B cell (primary cell): ENCODE data around the gene EFCAB13. TPM values are rescaled to one million over a fixed set of nuclear protein-coding genes. Genes with fewer than 3 reads are reported as not detected.

Source experiments
- ATAC-seq: fragments of 200-7000 bp; cut with Tn5 transposase; one replicate; pipeline ENCODE4 v1.10.0; 2021; ENCODE audit warnings: low read depth, mild to moderate bottlenecking, moderate number of reproducible peaks, moderate library complexity
- CTCF ChIA-PET: fragments of 350-600 bp; sonication (Branson Sonifier 250); formaldehyde crosslinking; loops from one replicate; lab custom pipeline; 2021; ENCODE audit warnings: antibody characterized with exemption, inconsistent platforms; lab: Charles Lee
- POLR2A ChIA-PET: fragments of 350-600 bp; sonication (Branson Sonifier 250); formaldehyde crosslinking; loops from one replicate; lab custom pipeline; 2021; ENCODE audit warnings: antibody characterized with exemption; lab: Charles Lee
- DNase-seq: peaks from one replicate; pipeline ENCODE4 v3.0.0; 2013
- H2AFZ ChIP-seq: 2 replicates; pipeline ENCODE4 v1.6.1; 2012; ENCODE audit warnings: mild to moderate bottlenecking, low read depth, low read length; ENCODE audit not compliant: insufficient read depth, poor library complexity, severe bottlenecking
- H3K27ac ChIP-seq, 2 donors: 1 replicate in 1 of 2; 2 replicates in 1 of 2; pipeline ENCODE4 v1.5.1; 2012 to 2013; ENCODE audit warnings: low read length in 2 of 2, mild to moderate bottlenecking in 2 of 2, moderate library complexity in 1 of 2
- H3K27me3 ChIP-seq, 4 experiments: fragments of 200-600 bp in 1 of 4; sonication (generic) in 1 of 4; replicated peaks in 1 of 4; 1 replicate in 2 of 4; 2 replicates in 2 of 4; pipeline versions ENCODE4 v1.6.1 to v1.7.0; 2013 to 2016; ENCODE audit warnings: low read length in 3 of 4, mild to moderate bottlenecking in 2 of 4, mixed read lengths in 1 of 4, moderate library complexity in 1 of 4; ENCODE audit not compliant: insufficient read depth in 4 of 4, control insufficient read depth in 3 of 4; ENCODE audit errors: control extremely low read depth in 1 of 4
- H3K36me3 ChIP-seq, 2 experiments: replicated peaks in 1 of 2; 1 replicate in 1 of 2; 2 replicates in 1 of 2; pipeline versions ENCODE4 v1.6.1 to v1.7.1; 2013; ENCODE audit warnings: low read length in 1 of 2; ENCODE audit not compliant: insufficient read depth in 2 of 2, control insufficient read depth in 1 of 2; ENCODE audit errors: control extremely low read depth in 1 of 2, extremely low read depth in 1 of 2
- H3K4me1 ChIP-seq, 2 donors: fragments of 200-600 bp in 1 of 2; sonication (generic) in 1 of 2; 1 replicate in 1 of 2; 2 replicates in 1 of 2; pipeline versions ENCODE4 v1.5.1 to v1.6.1; 2013 to 2017; ENCODE audit warnings: low read length in 2 of 2; ENCODE audit not compliant: control insufficient read depth in 2 of 2, insufficient read depth in 2 of 2
- H3K4me2 ChIP-seq: replicated peaks from 2 replicates; pipeline ENCODE3; 2012; ENCODE audit warnings: mild to moderate bottlenecking, low read depth, low read length; ENCODE audit not compliant: poor library complexity, severe bottlenecking
- H3K4me3 ChIP-seq, 5 experiments: fragments of 200-600 bp in 1 of 5; sonication (generic) in 1 of 5; 1 replicate in 3 of 5; 2 replicates in 2 of 5; pipeline versions ENCODE4 v1.5.1 to v1.7.0; 2011 to 2016; ENCODE audit warnings: low read length in 4 of 5, mild to moderate bottlenecking in 4 of 5, low read depth in 2 of 5, control low read depth in 1 of 5, moderate library complexity in 1 of 5; ENCODE audit not compliant: insufficient read depth in 1 of 5; ENCODE audit errors: control extremely low read depth in 1 of 5, extremely low read depth in 1 of 5
- H3K79me2 ChIP-seq: fragments of 200-600 bp; sonication (generic); one replicate; pipeline ENCODE4 v1.6.0; 2016; ENCODE audit warnings: low read length; ENCODE audit not compliant: control insufficient read depth, insufficient read depth
- H3K9ac ChIP-seq: fragments of 200-600 bp; sonication (generic); 2 replicates; pipeline ENCODE4 v1.6.1; 2017; ENCODE audit warnings: mild to moderate bottlenecking, low read length, moderate library complexity
- H3K9me3 ChIP-seq, 3 donors: one replicate each; pipeline versions ENCODE4 v1.6.1 to v1.7.1; 2013; ENCODE audit warnings: low read length in 2 of 3; ENCODE audit not compliant: control insufficient read depth in 2 of 3, insufficient read depth in 1 of 3; ENCODE audit errors: control extremely low read depth in 1 of 3
- H4K20me1 ChIP-seq: 2 replicates; pipeline ENCODE4 v1.6.0; 2012; ENCODE audit warnings: mild to moderate bottlenecking, low read length; ENCODE audit not compliant: insufficient read depth, control insufficient read depth, poor library complexity, severe bottlenecking
- H3K27ac Mint-ChIP-seq: one replicate; pipeline ENCODE4 v1.8.0; 2021; ENCODE audit warnings: mixed read lengths
- H3K27me3 Mint-ChIP-seq: one replicate; pipeline ENCODE4 v1.8.0; 2021; ENCODE audit warnings: mixed read lengths
- H3K4me1 Mint-ChIP-seq: one replicate; pipeline ENCODE4 v1.8.0; 2021; ENCODE audit warnings: mixed read lengths
- H3K4me3 Mint-ChIP-seq: one replicate; pipeline ENCODE4 v1.8.0; 2021; ENCODE audit warnings: mixed read lengths
- H3K9me3 Mint-ChIP-seq: one replicate; pipeline ENCODE4 v1.8.0; 2022; ENCODE audit warnings: mixed read lengths; ENCODE audit not compliant: insufficient read depth
- CTCF ChIP-seq: fragments of 200-600 bp; IDR thresholded peaks from one replicate; pipeline ENCODE4 v1.8.0; 2022; ENCODE audit warnings: antibody characterized with exemption, mild to moderate bottlenecking
- EZH2 ChIP-seq: IDR thresholded peaks from 2 replicates; pipeline ENCODE4 v1.6.1; 2012; ENCODE audit warnings: borderline replicate concordance, low read depth, mild to moderate bottlenecking, moderate library complexity, low read length; ENCODE audit not compliant: insufficient read depth, poor library complexity, severe bottlenecking
- WGBS: methylation state at CpG from one replicate; pipeline ENCODE4 v1.1.5; 2013; ENCODE audit warnings: missing lambda C conversion rate; ENCODE audit not compliant: insufficient coverage; 5-methylcytosine and 5-hydroxymethylcytosine counted together
- intact Hi-C: fragments of 100-400 bp; cut with micrococcal nuclease; formaldehyde crosslinking; loops from one replicate; pipeline ENCODE4 v1.10.0; 2022
- polyA plus RNA-seq: library from polyadenylated mRNA; depleted of rRNA; stranded (reverse); fragments of >200 nt; gene quantifications from 2 replicates; pipeline ENCODE4 v1.2.3, GENCODE V29; 2012
- total RNA-seq, 2 donors: library from RNA; stranded (reverse); fragments of 120-200 nt in 1 of 2; gene quantifications; 1 replicate in 1 of 2; 2 replicates in 1 of 2; pipeline versions ENCODE4 v1.2.3 to v1.2.4, GENCODE V29; 2013 to 2022

EFCAB13 gene
- total and polyA plus RNA-seq, 2 donors (not counting 1 experiment from before 2014, with no cell fraction given): 5.4 to 86.5 TPM

DNA sequence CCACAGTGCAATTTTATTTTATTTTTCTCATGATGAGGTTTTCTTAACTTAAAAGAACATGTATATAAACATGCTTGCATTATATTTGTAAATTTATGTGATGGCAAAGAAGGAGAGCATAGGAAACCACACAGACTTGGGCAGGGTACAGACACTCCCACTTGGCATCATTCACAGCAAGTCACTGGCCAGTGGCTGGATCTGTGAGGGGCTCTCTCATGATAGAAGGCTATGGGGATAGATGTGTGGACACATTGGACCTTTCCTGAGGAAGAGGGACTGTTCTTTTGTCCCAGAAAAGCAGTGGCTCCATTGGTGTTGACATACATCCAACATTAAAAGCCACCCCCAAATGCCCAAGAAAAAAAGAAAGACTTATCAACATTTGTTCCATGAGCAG, 12.3 kb upstream of the EFCAB13 start:
- Histone ChIP-seq H4K20me1 (no peaks in the 10 kb centered on the region), H3K4me2 (no peak overlapping the region), H3K4me1 (no peaks in the 10 kb centered on the region), H3K27me3 (no peaks in the 10 kb centered on the region), H3K79me2 (no peaks in the 10 kb centered on the region), H3K27ac (no peak overlapping the region), H2AFZ (no peak overlapping the region), H3K9me3 (no peaks in the 10 kb centered on the region), H3K4me3 (no peak overlapping the region), H3K36me3 (no peaks in the 10 kb centered on the region), H3K9ac (no peak overlapping the region)
- DNase-seq (no peak), ATAC-seq (no peak)
- Mint-ChIP-seq H3K9me3 (no peaks in the 10 kb centered on the region), H3K27me3 (no peaks in the 10 kb centered on the region), H3K4me1 (peaks cover 4% of the 10 kb centered on the region), H3K4me3 (no peak overlapping the region), H3K27ac (no peak overlapping the region)
- intact Hi-C loops: no loop called here
- CTCF ChIA-PET: interaction anchor here (1.0 to 7.7 kb wide), 7 partner anchors 10 to 305 kb away, joined by 3 to 226 read pairs (median 5); partner anchors contain the start of gene ITGB3
- TF ChIP-seq CTCF: no peak
- no peak for TF ChIP-seq EZH2
- POLR2A ChIA-PET: interaction anchor here (0.6 kb wide), 1 partner anchor 50 kb away, joined by 8 read pairs; no protein-coding TSS in a partner anchor

DNA sequence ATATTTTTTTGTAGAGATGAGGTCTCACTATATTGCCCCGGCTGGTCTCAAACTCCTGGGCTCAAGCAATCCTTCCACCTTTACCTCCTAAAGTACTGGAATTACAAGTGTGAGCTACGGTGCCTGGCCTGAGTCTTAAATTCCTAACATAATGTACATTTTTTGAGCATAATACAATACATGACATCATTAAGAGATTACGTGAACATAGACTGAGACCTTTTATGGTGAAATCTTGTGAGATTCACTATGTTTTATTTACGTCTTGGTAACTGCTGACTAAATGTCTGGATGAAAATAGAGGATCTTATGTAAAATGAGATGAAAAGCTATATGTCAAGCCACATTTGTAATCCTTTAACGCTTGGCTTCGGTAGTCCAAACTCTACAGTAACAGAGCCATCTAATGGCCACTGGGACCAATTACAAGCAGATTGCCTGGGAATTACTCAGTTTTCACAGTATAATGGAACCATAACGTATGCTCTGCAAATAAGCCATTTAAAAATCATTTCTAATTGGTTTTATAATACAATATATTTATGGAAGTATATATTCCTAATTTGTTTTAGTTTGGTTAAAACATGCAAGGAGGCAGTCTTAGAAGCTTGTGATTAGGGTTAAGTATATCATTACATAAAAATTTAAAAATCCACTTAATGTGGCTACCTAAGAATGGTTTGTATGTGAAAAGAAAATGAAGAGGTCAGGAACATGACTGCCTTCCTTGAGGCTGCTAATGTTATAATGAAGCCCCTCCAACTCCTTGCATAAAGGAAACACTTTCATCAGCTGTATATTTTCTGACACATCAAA, 8.1 kb upstream of the EFCAB13 start:
- POLR2A ChIA-PET: interaction anchor here (0.6 to 1.0 kb wide), 6 partner anchors 9 to 147 kb away, joined by 3 to 11 read pairs (median 5); partner anchors contain the start of gene ITGB3

More for the DNA sequence above, 8.1 kb upstream of the EFCAB13 start:
- Histone ChIP-seq H2AFZ (no peak overlapping the region), H3K9ac (no peak overlapping the region), H3K4me1 (no peaks in the 10 kb centered on the region), H3K27me3 (no peaks in the 10 kb centered on the region), H3K79me2 (no peaks in the 10 kb centered on the region), H3K4me2 (no peak overlapping the region), H3K36me3 (no peaks in the 10 kb centered on the region), H3K27ac (no peak overlapping the region), H4K20me1 (no peaks in the 10 kb centered on the region), H3K4me3 (no peak overlapping the region), H3K9me3 (no peaks in the 10 kb centered on the region)
- no peaks in the 10 kb centered on the region for H3K9me3 Mint-ChIP-seq
- H3K27ac Mint-ChIP-seq: no peak overlapping the region
- peaks cover 6% of the 10 kb centered on the region for H3K4me1 Mint-ChIP-seq
- ATAC-seq (peak; percentile 96), DNase-seq (peak; percentile 79)
- TF ChIP-seq CTCF (peak; percentile 96), EZH2 (no peak)
- 33% methylated on average over 3 of the region's 7 CpGs for WGBS
- intact Hi-C loops: loop anchor here (1.0 to 5.0 kb wide), 5 partner anchors 38 to 301 kb away; partner anchors contain the start of gene CDC27
- no peaks in the 10 kb centered on the region for H3K27me3 Mint-ChIP-seq
- CTCF ChIA-PET: interaction anchor here (0.7 to 7.7 kb wide), 38 partner anchors 9 to 375 kb away, joined by 3 to 226 read pairs (median 5); partner anchors contain the start of genes EFCAB13 and ITGB3
- H3K4me3 Mint-ChIP-seq: no peak overlapping the region
